ENCODE measurements around the gene GLT6D1.

DNA sequence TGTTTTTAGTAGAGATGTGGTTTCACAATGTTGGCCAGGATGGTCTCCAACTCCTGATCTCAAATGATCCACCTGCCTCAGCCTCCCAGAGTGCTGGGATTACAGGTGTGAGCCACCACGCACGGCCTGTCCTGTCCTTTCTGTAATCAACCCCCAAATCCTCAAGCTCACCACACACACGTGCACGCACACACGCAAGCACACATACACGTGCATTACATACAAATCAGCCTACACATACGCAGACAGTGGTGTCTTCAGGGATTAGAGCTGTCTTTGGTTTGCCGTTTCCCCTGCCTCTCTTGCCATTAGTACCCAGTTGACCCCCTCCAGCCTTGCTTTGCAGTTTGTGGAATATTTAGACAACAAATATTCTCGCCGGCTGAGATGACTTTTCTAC, 6.5 kb downstream of the GLT6D1 start:
- TF ChIP-seq, protein P1, sequence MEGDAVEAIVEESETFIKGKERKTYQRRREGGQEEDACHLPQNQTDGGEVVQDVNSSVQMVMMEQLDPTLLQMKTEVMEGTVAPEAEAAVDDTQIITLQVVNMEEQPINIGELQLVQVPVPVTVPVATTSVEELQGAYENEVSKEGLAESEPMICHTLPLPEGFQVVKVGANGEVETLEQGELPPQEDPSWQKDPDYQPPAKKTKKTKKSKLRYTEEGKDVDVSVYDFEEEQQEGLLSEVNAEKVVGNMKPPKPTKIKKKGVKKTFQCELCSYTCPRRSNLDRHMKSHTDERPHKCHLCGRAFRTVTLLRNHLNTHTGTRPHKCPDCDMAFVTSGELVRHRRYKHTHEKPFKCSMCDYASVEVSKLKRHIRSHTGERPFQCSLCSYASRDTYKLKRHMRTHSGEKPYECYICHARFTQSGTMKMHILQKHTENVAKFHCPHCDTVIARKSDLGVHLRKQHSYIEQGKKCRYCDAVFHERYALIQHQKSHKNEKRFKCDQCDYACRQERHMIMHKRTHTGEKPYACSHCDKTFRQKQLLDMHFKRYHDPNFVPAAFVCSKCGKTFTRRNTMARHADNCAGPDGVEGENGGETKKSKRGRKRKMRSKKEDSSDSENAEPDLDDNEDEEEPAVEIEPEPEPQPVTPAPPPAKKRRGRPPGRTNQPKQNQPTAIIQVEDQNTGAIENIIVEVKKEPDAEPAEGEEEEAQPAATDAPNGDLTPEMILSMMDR (IDR thresholded peaks at IDR 0.05): no peak
- TF ChIP-seq POLR2A (IDR thresholded peaks at IDR 0.05): no peak
